Breast epithelium (tissue), 4 donors: ENCODE results near the gene KLHL29. TPM values are rescaled to one million over a fixed set of nuclear protein-coding genes. Genes with fewer than 3 reads are reported as not detected.

Experiments used
- DNase-seq, 2 donors: peaks; one replicate each; pipeline ENCODE4 v3.0.0-alpha.2; 2019; ENCODE audit warnings: low spot score in 2 of 2
- H3K27ac ChIP-seq, 2 donors: fragments of 200-600 bp; sonication (generic) in 1 of 2; one replicate each; pipeline ENCODE4 v1.5.1; 2016 to 2019; ENCODE audit warnings: mild to moderate bottlenecking in 1 of 2
- H3K27me3 ChIP-seq, 2 donors: fragments of 200-600 bp; sonication (generic) in 1 of 2; one replicate each; pipeline versions ENCODE4 v1.5.1 to v1.6.0; 2017 to 2019; ENCODE audit warnings: control low read depth in 1 of 2, mild to moderate bottlenecking in 1 of 2
- H3K36me3 ChIP-seq: fragments of 200-600 bp; one replicate; pipeline ENCODE4 v1.5.1; 2019
- H3K4me1 ChIP-seq, 2 donors: fragments of 200-600 bp; sonication (generic); one replicate each; pipeline ENCODE4 v1.5.1; 2016 to 2019; ENCODE audit warnings: control low read depth in 1 of 2
- H3K4me3 ChIP-seq, 3 donors: fragments of 200-600 bp; sonication (generic); 1 replicate in 2 of 3; 2 replicates in 1 of 3; pipeline ENCODE4 v1.5.1; 2016 to 2019; ENCODE audit warnings: mild to moderate bottlenecking in 3 of 3, moderate library complexity in 2 of 3
- H3K9me3 ChIP-seq, 2 donors: fragments of 200-600 bp; sonication (generic) in 1 of 2; one replicate each; pipeline ENCODE4 v1.5.1; 2016 to 2019; ENCODE audit warnings: control low read depth in 1 of 2
- POLR2A ChIP-seq: fragments of 450-650 bp; IDR thresholded peaks from one replicate; pipeline ENCODE4 v1.6.1; 2016; ENCODE audit warnings: antibody characterized with exemption, mild to moderate bottlenecking, moderate library complexity
- POLR2AphosphoS5 ChIP-seq, 3 donors: sonication (generic); formaldehyde crosslinking; IDR thresholded peaks; one replicate each; pipeline ENCODE4 v1.6.1; 2017; ENCODE audit warnings: antibody characterized with exemption in 3 of 3
- intact Hi-C: fragments of 100-400 bp; cut with DNase I; formaldehyde crosslinking; loops from one replicate; pipeline ENCODE4 v1.15.1; 2023; ENCODE audit warnings: low total_unique reads
- total RNA-seq, 3 donors: library from RNA; depleted of rRNA; stranded (reverse); fragments of >200 nt; gene quantifications; one replicate each; pipeline ENCODE4 v1.1.0, GENCODE V29; 2016
- TF ChIP-seq, protein P1 (sequence below), 3 donors: fragments of 450-650 bp; IDR thresholded peaks; one replicate each; pipeline ENCODE4 v1.5.1; 2016 to 2017; ENCODE audit warnings: antibody characterized with exemption in 3 of 3, mild to moderate bottlenecking in 3 of 3, moderate library complexity in 3 of 3

KLHL29 gene
- total RNA-seq, 3 donors from 2014 or later: 4.5 to 20.9 (median 14.7) TPM

DNA sequence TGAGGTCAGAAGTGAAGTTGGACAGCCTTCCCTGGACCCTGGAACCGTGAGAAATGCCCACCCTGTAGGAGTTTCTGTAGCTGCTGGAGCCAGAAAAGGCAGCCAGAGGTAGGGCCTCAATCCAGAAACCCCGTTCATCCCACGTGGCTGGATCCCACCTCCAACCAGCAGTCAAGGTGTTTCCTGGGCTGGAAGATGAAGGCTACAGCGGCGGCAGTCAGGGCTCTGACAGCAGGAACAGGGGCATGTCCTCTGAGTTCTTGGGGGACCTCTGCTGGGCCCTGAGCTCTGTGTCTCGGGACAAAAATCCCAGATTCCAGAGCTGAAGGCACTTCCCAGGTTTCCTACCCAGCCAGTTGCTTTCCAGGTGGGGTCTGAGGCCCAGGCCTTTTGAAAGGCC lies 218.2 kb downstream of the KLHL29 start:
- DNase-seq: no peak
- Histone ChIP-seq H3K27ac (no peak overlapping the region), H3K4me1 (no peaks in the 10 kb centered on the region), H3K4me3 (no peak overlapping the region), H3K36me3 (no peaks in the 10 kb centered on the region), H3K9me3 (no peaks in the 10 kb centered on the region), H3K27me3 (no peaks in the 10 kb centered on the region)
- no peak for TF ChIP-seq POLR2A
- no peak for TF ChIP-seq POLR2AphosphoS5 (IDR thresholded peaks at IDR 0.05)
- TF ChIP-seq, protein P1, sequence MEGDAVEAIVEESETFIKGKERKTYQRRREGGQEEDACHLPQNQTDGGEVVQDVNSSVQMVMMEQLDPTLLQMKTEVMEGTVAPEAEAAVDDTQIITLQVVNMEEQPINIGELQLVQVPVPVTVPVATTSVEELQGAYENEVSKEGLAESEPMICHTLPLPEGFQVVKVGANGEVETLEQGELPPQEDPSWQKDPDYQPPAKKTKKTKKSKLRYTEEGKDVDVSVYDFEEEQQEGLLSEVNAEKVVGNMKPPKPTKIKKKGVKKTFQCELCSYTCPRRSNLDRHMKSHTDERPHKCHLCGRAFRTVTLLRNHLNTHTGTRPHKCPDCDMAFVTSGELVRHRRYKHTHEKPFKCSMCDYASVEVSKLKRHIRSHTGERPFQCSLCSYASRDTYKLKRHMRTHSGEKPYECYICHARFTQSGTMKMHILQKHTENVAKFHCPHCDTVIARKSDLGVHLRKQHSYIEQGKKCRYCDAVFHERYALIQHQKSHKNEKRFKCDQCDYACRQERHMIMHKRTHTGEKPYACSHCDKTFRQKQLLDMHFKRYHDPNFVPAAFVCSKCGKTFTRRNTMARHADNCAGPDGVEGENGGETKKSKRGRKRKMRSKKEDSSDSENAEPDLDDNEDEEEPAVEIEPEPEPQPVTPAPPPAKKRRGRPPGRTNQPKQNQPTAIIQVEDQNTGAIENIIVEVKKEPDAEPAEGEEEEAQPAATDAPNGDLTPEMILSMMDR (IDR thresholded peaks at IDR 0.05): no peak
- intact Hi-C loops: no loop called here

DNA sequence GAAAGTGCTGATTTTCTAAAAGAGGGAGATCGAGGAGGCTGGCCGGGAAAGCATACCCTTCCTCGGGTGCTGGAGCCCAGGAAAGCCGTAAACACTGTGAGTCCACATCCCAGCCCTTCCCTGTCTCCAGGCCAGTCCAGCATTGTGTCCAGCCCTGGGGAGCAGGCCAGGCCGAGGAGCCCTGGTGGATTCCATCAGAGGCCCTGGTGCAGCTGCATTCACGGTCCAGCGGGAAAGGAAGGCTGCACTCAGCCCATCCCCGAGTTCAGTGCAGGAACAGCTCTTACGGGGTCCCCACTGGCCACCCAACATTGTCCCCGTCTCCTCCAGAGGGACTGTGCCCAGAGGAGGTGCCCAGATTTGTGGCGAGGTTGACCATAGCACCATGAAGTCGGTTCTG lies 218.6 kb downstream of the KLHL29 start:
- no peaks in the 10 kb centered on the region for H3K27me3 ChIP-seq
- intact Hi-C loops: no loop called here
- H3K9me3 ChIP-seq: no peaks in the 10 kb centered on the region
- TF ChIP-seq, protein P1 (IDR thresholded peaks at IDR 0.05): no peak
- no peak for TF ChIP-seq POLR2AphosphoS5 (IDR thresholded peaks at IDR 0.05)
- no peak for TF ChIP-seq POLR2A
- no peak overlapping the region for H3K27ac ChIP-seq
- no peaks in the 10 kb centered on the region for H3K36me3 ChIP-seq
- no peak overlapping the region for H3K4me3 ChIP-seq
- no peaks in the 10 kb centered on the region for H3K4me1 ChIP-seq
- no peak for DNase-seq

DNA sequence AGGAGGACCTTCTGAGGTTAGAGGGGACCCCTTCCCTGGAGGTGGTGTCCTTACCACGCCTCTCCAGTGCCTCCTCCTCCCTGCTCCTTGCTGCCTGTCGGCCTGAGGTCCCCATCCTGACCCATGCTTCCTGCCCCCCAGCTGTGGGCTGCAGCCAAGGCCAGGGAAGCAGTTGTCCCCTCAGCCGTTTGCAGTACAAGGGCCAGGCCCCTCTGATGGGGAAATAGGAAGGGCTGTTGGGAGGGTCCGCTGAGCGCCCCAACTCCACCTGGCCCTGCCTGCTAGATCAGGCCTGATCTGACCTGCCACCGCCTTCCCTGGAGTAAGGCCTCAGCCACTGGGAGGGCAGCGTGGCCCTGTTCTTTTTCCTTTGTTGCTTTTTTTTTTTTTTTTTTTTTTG lies 219.8 kb downstream of the KLHL29 start:
- TF ChIP-seq POLR2A (no peak), POLR2AphosphoS5 (IDR thresholded peaks at IDR 0.05) (no peak)
- TF ChIP-seq, protein P1 (IDR thresholded peaks at IDR 0.05): no peak
- no peak overlapping the region for H3K27ac ChIP-seq
- H3K36me3 ChIP-seq: no peaks in the 10 kb centered on the region
- H3K9me3 ChIP-seq: no peaks in the 10 kb centered on the region
- H3K27me3 ChIP-seq: no peaks in the 10 kb centered on the region
- no peak for DNase-seq
- H3K4me3 ChIP-seq: no peak overlapping the region
- intact Hi-C loops: no loop called here
- H3K4me1 ChIP-seq: no peaks in the 10 kb centered on the region

DNA sequence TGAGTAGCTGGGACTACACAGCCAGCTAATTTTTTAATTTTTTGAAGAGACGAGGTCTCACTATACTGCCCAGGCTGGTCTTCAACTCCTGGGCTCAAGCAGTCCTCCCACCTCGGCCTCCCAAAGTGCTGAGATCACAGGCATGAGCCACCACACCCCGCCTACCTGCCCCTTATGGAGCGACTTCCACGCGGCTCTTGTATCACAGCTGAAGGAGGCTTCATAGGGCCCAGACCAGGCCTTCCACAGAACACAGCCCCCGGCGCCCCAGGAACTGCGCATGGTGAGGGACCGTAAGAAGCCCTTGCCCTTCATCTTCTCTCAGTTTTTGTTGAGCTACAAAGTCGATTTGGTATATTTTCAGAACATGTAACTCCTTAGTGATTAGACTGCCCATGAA lies 220.3 kb downstream of the KLHL29 start:
- TF ChIP-seq POLR2A: no peak
- TF ChIP-seq, protein P1 (IDR thresholded peaks at IDR 0.05): no peak
- no peak for TF ChIP-seq POLR2AphosphoS5 (IDR thresholded peaks at IDR 0.05)
- no peak overlapping the region for H3K27ac ChIP-seq
- H3K4me1 ChIP-seq: no peaks in the 10 kb centered on the region
- H3K9me3 ChIP-seq: no peaks in the 10 kb centered on the region
- H3K36me3 ChIP-seq: no peaks in the 10 kb centered on the region
- intact Hi-C loops: no loop called here
- no peaks in the 10 kb centered on the region for H3K27me3 ChIP-seq
- no peak overlapping the region for H3K4me3 ChIP-seq
- DNase-seq: no peak

DNA sequence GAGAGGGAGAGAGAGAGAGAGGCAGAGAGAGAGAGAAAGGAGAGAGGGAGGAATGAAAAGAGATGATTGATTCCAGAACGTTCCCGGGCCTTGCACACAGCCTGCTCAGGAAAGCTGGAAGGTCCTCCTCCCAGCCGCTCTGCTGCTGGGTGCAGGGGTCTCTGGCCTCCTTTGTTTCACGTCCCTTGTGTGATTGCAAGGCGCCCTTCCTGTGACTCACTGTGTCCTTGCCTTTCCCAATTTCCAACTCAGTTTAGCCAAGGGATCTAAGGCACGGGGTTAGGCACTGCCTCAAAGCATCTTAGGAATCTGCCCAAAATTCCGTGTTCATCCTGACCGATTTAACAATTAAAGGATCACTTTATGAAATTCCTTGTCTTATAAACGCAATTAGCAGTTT lies 221.2 kb downstream of the KLHL29 start:
- no peaks in the 10 kb centered on the region for H3K27me3 ChIP-seq
- H3K4me3 ChIP-seq: no peak overlapping the region
- no peak for DNase-seq
- TF ChIP-seq POLR2A (no peak), POLR2AphosphoS5 (IDR thresholded peaks at IDR 0.05) (no peak)
- TF ChIP-seq, protein P1 (IDR thresholded peaks at IDR 0.05): no peak
- no peak overlapping the region for H3K27ac ChIP-seq
- intact Hi-C loops: no loop called here
- H3K9me3 ChIP-seq: peaks cover 0 to 4% of the 10 kb centered on the region in 2 donors
- H3K36me3 ChIP-seq: no peaks in the 10 kb centered on the region
- H3K4me1 ChIP-seq: no peaks in the 10 kb centered on the region
